Keratinocyte (primary cell): ENCODE results near the gene TPRN. TPM values are rescaled to one million over a fixed set of nuclear protein-coding genes. Genes with fewer than 3 reads are reported as not detected.

ENCODE experiments used
- DNase-seq: peaks from one replicate; pipeline ENCODE4 v3.0.0-alpha.2; 2011; ENCODE audit warnings: low read depth, missing footprints, low spot score
- FAIRE-seq: peaks from 2 replicates; lab custom pipeline; 2011; peaks lifted over from hg19 to GRCh38; lab: Jason Lieb, UNC
- H2AFZ ChIP-seq: 2 replicates; pipeline ENCODE4 v1.6.0; 2012; ENCODE audit warnings: low read length, control low read depth, inconsistent platforms; ENCODE audit not compliant: control insufficient read depth
- H3K27ac ChIP-seq: 2 replicates; pipeline ENCODE4 v1.5.1; 2011; ENCODE audit warnings: low read length; ENCODE audit not compliant: control insufficient read depth, insufficient read depth
- H3K27me3 ChIP-seq: 3 replicates; pipeline ENCODE4 v1.6.0; 2011; ENCODE audit warnings: low read length; ENCODE audit not compliant: control insufficient read depth, insufficient read depth; ENCODE audit errors: extremely low read depth
- H3K36me3 ChIP-seq, 2 experiments: 2 replicates in 1 of 2; 3 replicates in 1 of 2; pipeline ENCODE4 v1.5.1; 2011; ENCODE audit warnings: low read length in 2 of 2, mild to moderate bottlenecking in 1 of 2; ENCODE audit not compliant: control insufficient read depth in 2 of 2, insufficient read depth in 2 of 2; ENCODE audit errors: extremely low read depth in 1 of 2
- H3K4me1 ChIP-seq: 3 replicates; pipeline ENCODE4 v1.5.1; 2011; ENCODE audit warnings: low read length; ENCODE audit not compliant: control insufficient read depth, insufficient read depth; ENCODE audit errors: extremely low read depth
- H3K4me2 ChIP-seq: 3 replicates; pipeline ENCODE4 v1.6.0; 2011; ENCODE audit warnings: low read depth, low read length; ENCODE audit not compliant: control insufficient read depth, insufficient read depth; ENCODE audit errors: extremely low read depth
- H3K4me3 ChIP-seq, 3 experiments: fragments of 200-600 bp in 1 of 3; sonication (generic) in 1 of 3; 2 replicates in 2 of 3; 3 replicates in 1 of 3; pipeline ENCODE4 v1.5.1; 2011 to 2016; ENCODE audit warnings: low read length in 3 of 3, mild to moderate bottlenecking in 3 of 3, control low read depth in 2 of 3, inconsistent platforms in 1 of 3, low read depth in 1 of 3, mixed read lengths in 1 of 3, mixed run types in 1 of 3, moderate library complexity in 1 of 3; ENCODE audit not compliant: control insufficient read depth in 2 of 3, insufficient read depth in 2 of 3; ENCODE audit errors: extremely low read depth in 1 of 3
- H3K79me2 ChIP-seq: 2 replicates; pipeline ENCODE4 v1.6.0; 2012; ENCODE audit warnings: low read length; ENCODE audit not compliant: control insufficient read depth, insufficient read depth
- H3K9ac ChIP-seq: 3 replicates; pipeline ENCODE4 v1.6.0; 2011; ENCODE audit warnings: low read length; ENCODE audit not compliant: control insufficient read depth, insufficient read depth; ENCODE audit errors: extremely low read depth
- H3K9me1 ChIP-seq: 3 replicates; pipeline ENCODE4 v1.6.0; 2011; ENCODE audit warnings: low read length; ENCODE audit not compliant: control insufficient read depth, insufficient read depth; ENCODE audit errors: extremely low read depth
- H3K9me3 ChIP-seq: 2 replicates; pipeline ENCODE4 v1.5.1; 2012; ENCODE audit warnings: low read depth, low read length; ENCODE audit not compliant: control insufficient read depth
- H4K20me1 ChIP-seq: 3 replicates; pipeline ENCODE4 v1.6.0; 2011; ENCODE audit warnings: low read length; ENCODE audit not compliant: control insufficient read depth, insufficient read depth; ENCODE audit errors: extremely low read depth
- EZH2 ChIP-seq: IDR thresholded peaks from one replicate; pipeline ENCODE4 v1.6.1; 2012; ENCODE audit warnings: inconsistent platforms, mild to moderate bottlenecking, low read length, moderate library complexity
- dilution Hi-C: fragments of 300-500 bp; cut with MboI; formaldehyde crosslinking; loops from one replicate; pipeline ENCODE4 v1.7.0; 2020; ENCODE audit warnings: low sequenced_read_pairs; ENCODE audit not compliant: extremely low pct_ligation_motif_present
- polyA plus RNA-seq, 5 experiments: library from polyadenylated mRNA; depleted of rRNA in 3 of 5; stranded (reverse) in 3 of 5; stranded (forward) in 1 of 5; unstranded in 1 of 5; fragments of >200 nt; gene quantifications; 1 replicate in 1 of 5; 2 replicates in 3 of 5; 3 replicates in 1 of 5; pipeline versions ENCODE4 v1.2.1 to v1.2.3, GENCODE V29; 2011 to 2012; ENCODE audit warnings: missing spikeins in 2 of 5, low read depth in 1 of 5, low replicate concordance in 1 of 5
- TF ChIP-seq, protein P1 (sequence below), 3 experiments: IDR thresholded peaks in 1 of 3; conservative IDR thresholded peaks in 1 of 3; optimal IDR thresholded peaks in 1 of 3; 2 replicates in 2 of 3; 3 replicates in 1 of 3; pipeline versions ENCODE3 to v1.5.1; 2011; ENCODE audit warnings: low read length in 3 of 3, mild to moderate bottlenecking in 3 of 3, moderate library complexity in 2 of 3, control low read depth in 1 of 3, inconsistent platforms in 1 of 3; ENCODE audit not compliant: insufficient read depth in 2 of 3; ENCODE audit errors: extremely low read depth in 1 of 3

TPRN gene
- polyA plus RNA-seq, 1 donor (not counting 4 experiments of a cell fraction or from before 2014, with no cell fraction given), result 1.1 TPM

DNA sequence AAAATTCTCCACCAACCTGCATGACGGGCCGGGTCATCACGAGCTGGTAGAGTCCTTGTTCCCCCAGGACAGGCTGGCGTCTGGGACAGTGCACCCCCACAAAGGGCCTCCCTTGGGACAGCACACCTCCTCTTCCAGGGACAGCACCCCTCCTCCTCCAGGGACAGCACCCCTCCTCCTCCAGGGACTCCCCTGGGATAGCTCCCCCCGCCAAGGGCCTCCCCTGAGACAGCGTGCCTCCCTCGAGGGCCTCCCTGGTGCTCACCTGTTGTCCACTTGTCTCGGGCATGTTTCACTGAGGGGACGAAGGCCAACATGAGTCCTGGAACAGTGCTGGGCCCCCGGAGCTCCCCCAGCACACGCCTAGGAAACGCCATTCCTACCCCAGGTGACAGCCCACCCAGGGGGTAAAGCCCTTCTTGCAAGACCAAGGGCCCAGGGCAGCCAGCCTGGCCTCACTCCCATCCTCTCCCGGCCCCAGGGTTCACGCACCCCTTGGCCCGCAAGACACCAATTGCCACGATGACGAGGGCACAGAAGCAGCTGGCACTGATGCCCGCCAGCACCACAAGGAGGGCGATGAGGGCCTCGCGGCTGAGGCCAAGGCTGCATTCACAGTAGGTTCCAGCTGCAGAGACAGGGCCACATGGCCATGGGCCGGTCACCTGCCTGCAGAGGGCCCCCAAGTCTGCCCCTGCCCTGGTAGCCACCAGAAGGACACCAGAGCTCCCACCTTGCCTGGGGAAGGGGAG, 29.2 kb downstream of the TPRN start:
- Histone ChIP-seq H3K4me1 (no peaks in the 10 kb centered on the region), H3K27me3 (peaks cover 89% of the 10 kb centered on the region), H3K36me3 (no peaks in the 10 kb centered on the region), H3K9me3 (no peaks in the 10 kb centered on the region), H3K9me1 (no peaks in the 10 kb centered on the region), H3K9ac (no peak overlapping the region), H4K20me1 (peaks cover 9% of the 10 kb centered on the region), H2AFZ (no peak overlapping the region), H3K4me3 (no peak overlapping the region), H3K79me2 (no peaks in the 10 kb centered on the region), H3K27ac (no peak overlapping the region), H3K4me2 (no peak overlapping the region)
- DNase-seq, result no peak
- no peak for TF ChIP-seq EZH2
- TF ChIP-seq, protein P1, sequence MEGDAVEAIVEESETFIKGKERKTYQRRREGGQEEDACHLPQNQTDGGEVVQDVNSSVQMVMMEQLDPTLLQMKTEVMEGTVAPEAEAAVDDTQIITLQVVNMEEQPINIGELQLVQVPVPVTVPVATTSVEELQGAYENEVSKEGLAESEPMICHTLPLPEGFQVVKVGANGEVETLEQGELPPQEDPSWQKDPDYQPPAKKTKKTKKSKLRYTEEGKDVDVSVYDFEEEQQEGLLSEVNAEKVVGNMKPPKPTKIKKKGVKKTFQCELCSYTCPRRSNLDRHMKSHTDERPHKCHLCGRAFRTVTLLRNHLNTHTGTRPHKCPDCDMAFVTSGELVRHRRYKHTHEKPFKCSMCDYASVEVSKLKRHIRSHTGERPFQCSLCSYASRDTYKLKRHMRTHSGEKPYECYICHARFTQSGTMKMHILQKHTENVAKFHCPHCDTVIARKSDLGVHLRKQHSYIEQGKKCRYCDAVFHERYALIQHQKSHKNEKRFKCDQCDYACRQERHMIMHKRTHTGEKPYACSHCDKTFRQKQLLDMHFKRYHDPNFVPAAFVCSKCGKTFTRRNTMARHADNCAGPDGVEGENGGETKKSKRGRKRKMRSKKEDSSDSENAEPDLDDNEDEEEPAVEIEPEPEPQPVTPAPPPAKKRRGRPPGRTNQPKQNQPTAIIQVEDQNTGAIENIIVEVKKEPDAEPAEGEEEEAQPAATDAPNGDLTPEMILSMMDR (optimal IDR thresholded peaks at IDR 0.05 in 1 of 3, IDR thresholded peaks at IDR 0.05 in 1 of 3, conservative IDR thresholded peaks at IDR 0.05 in 1 of 3; ENCODE audit: extremely low read depth in 1 of 3, insufficient read depth in 2 of 3, low read length in 3 of 3), result no peak
- FAIRE-seq, result no peak
- dilution Hi-C loops, result no loop called here

DNA sequence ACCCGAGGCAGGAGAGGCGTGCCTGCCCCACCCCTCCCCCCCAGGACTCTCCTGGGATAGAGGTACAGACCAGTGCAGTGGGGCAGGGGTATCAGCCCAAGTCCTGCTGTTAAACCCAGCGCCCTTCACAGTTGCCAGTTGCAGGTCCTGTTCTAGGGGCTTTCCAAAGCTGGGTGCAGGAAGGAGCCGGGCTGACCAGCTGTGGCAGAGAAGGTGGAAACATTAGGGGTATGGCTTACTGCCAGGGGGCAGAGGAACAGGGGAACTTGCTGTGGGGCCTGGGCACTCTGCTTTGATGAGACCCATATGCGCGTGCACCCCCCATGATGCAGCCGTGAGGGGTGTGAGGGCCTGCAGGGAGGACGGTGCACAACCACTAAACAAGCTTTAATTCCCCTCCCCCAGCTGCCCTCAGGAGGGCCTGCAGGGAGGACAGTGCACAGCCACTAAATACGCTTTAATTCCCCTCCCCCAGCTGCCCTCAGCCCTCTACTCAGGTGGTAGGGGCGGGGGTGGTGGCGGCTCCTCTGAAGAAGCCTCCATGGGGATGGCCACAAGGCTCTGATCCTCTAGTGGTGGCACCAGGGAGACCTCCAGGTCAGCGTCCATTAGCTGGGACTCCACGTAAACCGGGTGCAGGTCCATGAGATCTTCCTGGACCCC, 29.9 kb downstream of the TPRN start:
- H3K4me2 ChIP-seq, result no peak overlapping the region
- no peak overlapping the region for H3K27ac ChIP-seq
- TF ChIP-seq, protein P1 (optimal IDR thresholded peaks at IDR 0.05 in 1 of 3, IDR thresholded peaks at IDR 0.05 in 1 of 3, conservative IDR thresholded peaks at IDR 0.05 in 1 of 3; ENCODE audit: extremely low read depth in 1 of 3, insufficient read depth in 2 of 3, low read length in 3 of 3), result no peak
- TF ChIP-seq EZH2, result no peak
- H3K4me3 ChIP-seq, result no peak overlapping the region
- dilution Hi-C loops, result no loop called here
- peaks cover 96% of the 10 kb centered on the region for H3K27me3 ChIP-seq
- DNase-seq (no peak), FAIRE-seq (no peak)
- no peaks in the 10 kb centered on the region for H3K79me2 ChIP-seq
- no peaks in the 10 kb centered on the region for H3K9me1 ChIP-seq
- H4K20me1 ChIP-seq, result peaks cover 9% of the 10 kb centered on the region
- no peaks in the 10 kb centered on the region for H3K4me1 ChIP-seq
- H3K9ac ChIP-seq, result no peak overlapping the region
- no peaks in the 10 kb centered on the region for H3K9me3 ChIP-seq
- H2AFZ ChIP-seq, result no peak overlapping the region
- H3K36me3 ChIP-seq, result no peaks in the 10 kb centered on the region
